ENCODE data around the gene SGCD. TPM values are rescaled to one million over a fixed set of nuclear protein-coding genes. Genes with fewer than 3 reads are reported as not detected.

The SGCD gene
- total RNA-seq, 2 experiments from 2014 or later = not detected

DNA sequence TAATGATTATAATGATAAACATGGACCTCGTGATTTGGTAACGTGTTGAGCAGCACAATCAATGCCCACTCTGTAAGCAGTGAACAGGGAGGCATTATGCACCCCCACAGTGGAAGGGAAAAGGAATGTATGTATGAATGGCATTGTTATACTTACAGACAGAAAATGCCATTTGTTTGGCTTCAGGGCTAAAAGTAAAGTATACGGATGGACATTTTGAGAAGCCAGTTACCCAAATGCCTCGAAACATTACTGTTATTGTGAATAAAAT is 262.9 kb downstream of the SGCD start:
- H3K4me1 ChIP-seq (ENCODE audit: insufficient read depth, low read length, poor library complexity, severe bottlenecking) = no peaks in the 10 kb centered on the region
- TF ChIP-seq EZH2phosphoT487 (IDR thresholded peaks at IDR 0.05; ENCODE audit: borderline replicate concordance, low read depth, low read length) = no peak
- TF ChIP-seq, protein P1, sequence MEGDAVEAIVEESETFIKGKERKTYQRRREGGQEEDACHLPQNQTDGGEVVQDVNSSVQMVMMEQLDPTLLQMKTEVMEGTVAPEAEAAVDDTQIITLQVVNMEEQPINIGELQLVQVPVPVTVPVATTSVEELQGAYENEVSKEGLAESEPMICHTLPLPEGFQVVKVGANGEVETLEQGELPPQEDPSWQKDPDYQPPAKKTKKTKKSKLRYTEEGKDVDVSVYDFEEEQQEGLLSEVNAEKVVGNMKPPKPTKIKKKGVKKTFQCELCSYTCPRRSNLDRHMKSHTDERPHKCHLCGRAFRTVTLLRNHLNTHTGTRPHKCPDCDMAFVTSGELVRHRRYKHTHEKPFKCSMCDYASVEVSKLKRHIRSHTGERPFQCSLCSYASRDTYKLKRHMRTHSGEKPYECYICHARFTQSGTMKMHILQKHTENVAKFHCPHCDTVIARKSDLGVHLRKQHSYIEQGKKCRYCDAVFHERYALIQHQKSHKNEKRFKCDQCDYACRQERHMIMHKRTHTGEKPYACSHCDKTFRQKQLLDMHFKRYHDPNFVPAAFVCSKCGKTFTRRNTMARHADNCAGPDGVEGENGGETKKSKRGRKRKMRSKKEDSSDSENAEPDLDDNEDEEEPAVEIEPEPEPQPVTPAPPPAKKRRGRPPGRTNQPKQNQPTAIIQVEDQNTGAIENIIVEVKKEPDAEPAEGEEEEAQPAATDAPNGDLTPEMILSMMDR (conservative IDR thresholded peaks at IDR 0.05; ENCODE audit: low read length) = no peak
- no peaks in the 10 kb centered on the region for H3K36me3 ChIP-seq (ENCODE audit: insufficient read depth, low read length)
- H3K9me3 ChIP-seq (ENCODE audit: low read length) = no peaks in the 10 kb centered on the region
- POLR2A ChIA-PET = no interaction called here
- DNase-seq (ENCODE audit: low spot score) = no peak
- CTCF ChIA-PET (ENCODE audit: unreplicated experiment) = no interaction called here
- no peaks in the 10 kb centered on the region for H3K9me2 ChIP-seq (ENCODE audit: insufficient read depth, low read length)
- H3K79me2 ChIP-seq (ENCODE audit: insufficient read depth, low read depth, low read length) = no peaks in the 10 kb centered on the region
- no peak overlapping the region for H3K27ac ChIP-seq (ENCODE audit: low read depth, low read length, poor library complexity, severe bottlenecking)
- H3K4me2 ChIP-seq (ENCODE audit: low read length) = no peak overlapping the region
- BruUV-seq (replicated peaks) = no TSS peak
- no peak overlapping the region for H2AFZ ChIP-seq (ENCODE audit: low read length)
- intact Hi-C loops (cut with micrococcal nuclease; ENCODE audit: unreplicated experiment) = no loop called here
- no peaks in the 10 kb centered on the region for H4K20me1 ChIP-seq (ENCODE audit: insufficient read depth, low read length)
- H3K4me3 ChIP-seq (ENCODE audit: low read depth, low read length, poor library complexity, severe bottlenecking) = no peak overlapping the region

DNA sequence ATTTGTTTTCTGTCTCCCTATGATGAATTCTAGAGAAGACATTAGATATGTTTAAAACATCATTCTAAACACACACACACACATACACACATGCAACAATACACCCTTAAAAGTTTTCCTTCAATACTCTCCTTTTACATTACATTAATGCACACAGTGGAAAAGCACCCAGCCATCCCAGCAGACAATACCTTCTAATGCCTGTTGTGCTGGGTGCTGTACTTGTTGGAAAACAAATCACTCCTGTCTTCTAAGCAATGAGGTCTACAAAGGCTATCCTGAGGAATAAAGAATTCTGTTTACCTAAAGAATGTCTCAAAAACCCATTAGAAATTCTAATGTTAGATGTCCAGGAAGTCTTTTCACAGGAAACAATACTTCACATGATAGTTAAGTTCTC is 264.0 kb downstream of the SGCD start:
- H4K20me1 ChIP-seq (ENCODE audit: insufficient read depth, low read length) = no peaks in the 10 kb centered on the region
- H3K9me3 ChIP-seq (ENCODE audit: low read length) = no peaks in the 10 kb centered on the region
- TF ChIP-seq, protein P1 (conservative IDR thresholded peaks at IDR 0.05; ENCODE audit: low read length) = no peak
- no peak for TF ChIP-seq EZH2phosphoT487 (IDR thresholded peaks at IDR 0.05; ENCODE audit: borderline replicate concordance, low read depth, low read length)
- H3K27ac ChIP-seq (ENCODE audit: low read depth, low read length, poor library complexity, severe bottlenecking) = no peak overlapping the region
- no peaks in the 10 kb centered on the region for H3K36me3 ChIP-seq (ENCODE audit: insufficient read depth, low read length)
- no peaks in the 10 kb centered on the region for H3K79me2 ChIP-seq (ENCODE audit: insufficient read depth, low read depth, low read length)
- ChIA-PET POLR2A (no interaction called here), CTCF (ENCODE audit: unreplicated experiment) (no interaction called here)
- BruUV-seq (replicated peaks) = no TSS peak
- H2AFZ ChIP-seq (ENCODE audit: low read length) = no peak overlapping the region
- no peaks in the 10 kb centered on the region for H3K4me1 ChIP-seq (ENCODE audit: insufficient read depth, low read length, poor library complexity, severe bottlenecking)
- no peak overlapping the region for H3K4me3 ChIP-seq (ENCODE audit: low read depth, low read length, poor library complexity, severe bottlenecking)
- DNase-seq (ENCODE audit: low spot score) = no peak
- no peak overlapping the region for H3K4me2 ChIP-seq (ENCODE audit: low read length)
- H3K9me2 ChIP-seq (ENCODE audit: insufficient read depth, low read length) = no peaks in the 10 kb centered on the region
- intact Hi-C loops (cut with micrococcal nuclease; ENCODE audit: unreplicated experiment) = no loop called here

DNA sequence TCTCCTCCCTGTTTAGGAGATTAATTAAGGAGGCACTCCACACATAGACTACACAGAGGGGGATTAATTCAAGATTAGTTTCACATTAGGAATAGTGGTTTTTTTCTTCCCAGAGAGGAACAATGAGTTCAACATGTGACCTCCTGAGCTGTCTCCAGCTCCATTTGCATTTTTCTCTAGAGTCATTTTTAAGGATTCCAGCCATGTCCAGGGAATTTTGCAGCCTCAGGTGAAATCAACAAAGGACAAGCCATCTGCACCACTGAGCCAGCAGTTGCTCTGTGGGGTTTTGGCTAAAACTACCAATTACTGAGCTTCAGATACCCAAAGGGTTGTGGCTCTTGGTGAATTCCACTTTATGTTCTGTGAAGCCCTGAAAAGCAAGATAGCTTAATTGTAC is 264.7 kb downstream of the SGCD start:
- no peaks in the 10 kb centered on the region for H4K20me1 ChIP-seq (ENCODE audit: insufficient read depth, low read length)
- H3K9me2 ChIP-seq (ENCODE audit: insufficient read depth, low read length) = no peaks in the 10 kb centered on the region
- no TSS peak for BruUV-seq (replicated peaks)
- TF ChIP-seq EZH2phosphoT487 (IDR thresholded peaks at IDR 0.05; ENCODE audit: borderline replicate concordance, low read depth, low read length) = no peak
- TF ChIP-seq, protein P1 (conservative IDR thresholded peaks at IDR 0.05; ENCODE audit: low read length) = no peak
- no peak overlapping the region for H3K4me2 ChIP-seq (ENCODE audit: low read length)
- H3K4me1 ChIP-seq (ENCODE audit: insufficient read depth, low read length, poor library complexity, severe bottlenecking) = no peaks in the 10 kb centered on the region
- intact Hi-C loops (cut with micrococcal nuclease; ENCODE audit: unreplicated experiment) = no loop called here
- no peaks in the 10 kb centered on the region for H3K36me3 ChIP-seq (ENCODE audit: insufficient read depth, low read length)
- no peak for DNase-seq (ENCODE audit: low spot score)
- H3K27ac ChIP-seq (ENCODE audit: low read depth, low read length, poor library complexity, severe bottlenecking) = no peak overlapping the region
- H3K79me2 ChIP-seq (ENCODE audit: insufficient read depth, low read depth, low read length) = no peaks in the 10 kb centered on the region
- no peak overlapping the region for H2AFZ ChIP-seq (ENCODE audit: low read length)
- CTCF ChIA-PET (ENCODE audit: unreplicated experiment) = no interaction called here
- H3K4me3 ChIP-seq (ENCODE audit: low read depth, low read length, poor library complexity, severe bottlenecking) = no peak overlapping the region
- H3K9me3 ChIP-seq (ENCODE audit: low read length) = no peaks in the 10 kb centered on the region
- POLR2A ChIA-PET = interaction anchor here (0.6 kb wide), 1 partner anchor 1047 kb away, joined by 3 read pairs; no protein-coding TSS in a partner anchor

All from OCI-LY7 (cell line).